ENCODE measurements around the gene SPEG. TPM values are rescaled to one million over a fixed set of nuclear protein-coding genes. Genes with fewer than 3 reads are reported as not detected.
"Not testable (repeated sequence)": the region's sequence is repeated elsewhere in the genome, so short reads cannot be mapped to it uniquely, and the experiment has no call there.

Gene SPEG
- 100 to 1,000 TPM; 175 to 217 TPM for total RNA-seq
- long read RNA-seq, donor 1, transcript SPEG-203 (5 exons, 1,457 nt), result major isoform, 8 of 75 reads
- long read RNA-seq, donor 1, partial matches to known transcripts, result 52 of 75 reads
- long read RNA-seq, donor 1, other reads (novel, unspliced or antisense), result 12 of 75 reads
- long read RNA-seq, donor 2, transcript SPEG-203 (5 exons, 1,457 nt), result major isoform, 70 of 169 reads
- long read RNA-seq, donor 2, partial matches to known transcripts, result 42 of 169 reads
- long read RNA-seq, donor 2, other reads (novel, unspliced or antisense), result 51 of 169 reads

DNA sequence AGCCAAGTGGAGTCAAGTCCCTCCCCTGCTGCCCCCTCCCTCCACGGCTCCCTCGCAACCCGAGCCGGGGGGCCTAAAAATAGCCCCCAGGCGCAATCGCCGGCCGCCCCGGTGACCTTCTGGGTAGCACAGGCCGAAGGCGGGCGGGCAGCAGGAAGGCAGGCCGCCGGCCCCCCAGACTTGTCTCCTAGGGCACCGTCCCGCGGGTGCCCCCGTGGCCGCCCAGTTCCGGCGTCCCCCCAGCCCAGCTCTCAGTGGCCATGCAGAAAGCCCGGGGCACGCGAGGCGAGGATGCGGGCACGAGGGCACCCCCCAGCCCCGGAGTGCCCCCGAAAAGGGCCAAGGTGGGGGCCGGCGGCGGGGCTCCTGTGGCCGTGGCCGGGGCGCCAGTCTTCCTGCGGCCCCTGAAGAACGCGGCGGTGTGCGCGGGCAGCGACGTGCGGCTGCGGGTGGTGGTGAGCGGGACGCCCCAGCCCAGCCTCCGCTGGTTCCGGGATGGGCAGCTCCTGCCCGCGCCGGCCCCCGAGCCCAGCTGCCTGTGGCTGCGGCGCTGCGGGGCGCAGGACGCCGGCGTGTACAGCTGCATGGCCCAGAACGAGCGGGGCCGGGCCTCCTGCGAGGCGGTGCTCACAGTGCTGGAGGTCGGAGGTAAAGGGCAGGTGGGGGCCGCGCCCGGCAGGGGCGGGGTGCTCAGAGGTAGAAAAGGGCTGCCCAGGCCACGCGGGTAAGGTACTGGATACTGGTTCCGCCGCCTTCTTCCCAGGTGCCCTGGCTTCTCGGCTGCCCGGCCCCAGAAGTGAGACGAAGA, at the start of gene SPEG:
Gene SPEG (plus strand): TSS at position 126 of the 808 bp plus-strand sequence. CDS start 135 bp downstream, at position 261.
- intact Hi-C loops (cut with DNase I), result no loop called here
- DNase-seq (ENCODE audit: low spot score), result peak; percentile 79

DNA sequence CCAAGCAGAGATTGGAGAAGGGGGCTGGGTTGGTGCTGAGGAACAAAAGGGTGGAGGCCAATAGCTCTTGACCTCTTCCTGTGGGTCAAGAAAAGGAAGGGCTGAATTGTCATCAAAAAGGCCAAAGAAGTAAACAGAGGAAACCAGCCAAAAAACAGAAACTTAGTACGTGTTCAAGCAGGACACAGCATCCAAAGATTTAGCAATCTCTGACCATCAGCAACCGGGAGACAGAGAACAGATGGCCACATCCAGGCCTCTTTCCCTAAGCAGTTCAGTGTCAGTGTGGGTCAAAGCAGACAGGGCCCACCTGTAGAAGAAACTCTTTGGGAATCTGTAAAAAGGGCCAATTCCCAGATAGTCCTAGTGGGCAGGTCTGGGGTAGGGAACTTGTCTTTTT, 49.8 kb upstream of the SPEG start:
- intact Hi-C loops (cut with DNase I), result loop anchor here (5.0 to 10.0 kb wide), 2 partner anchors 220 to 572 kb away; partner anchors contain the start of gene NHEJ1 (in 1 of the 2)
- DNase-seq (ENCODE audit: low spot score), result no peak

DNA sequence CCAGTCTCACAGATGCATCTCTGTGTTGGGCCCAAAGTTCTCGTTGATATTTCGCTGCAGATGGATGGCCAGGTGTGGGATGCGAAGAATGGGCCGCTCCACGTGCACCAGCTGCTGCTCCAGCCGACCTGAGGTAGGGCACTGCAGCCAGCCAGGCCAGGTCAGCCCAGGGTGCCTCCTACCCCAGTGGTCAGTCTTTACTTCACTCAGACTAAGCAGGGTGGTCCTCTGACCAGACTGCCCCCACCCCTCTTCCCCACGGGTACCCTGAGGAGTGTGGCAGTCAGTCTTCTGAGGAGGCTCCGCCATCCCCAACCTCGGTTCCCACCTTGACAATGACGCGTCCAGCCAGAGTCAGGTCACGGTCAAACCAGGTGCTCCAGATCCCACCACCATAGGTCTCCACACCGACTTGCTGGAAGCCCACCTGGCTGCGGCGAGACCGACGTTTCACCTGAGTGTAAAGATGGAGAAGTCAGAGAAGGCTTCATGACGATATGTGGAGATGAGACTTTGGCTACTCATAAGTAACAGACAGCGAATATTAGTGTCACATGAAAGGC, 48.6 kb upstream of the SPEG start:
- intact Hi-C loops (cut with DNase I), result loop anchor here (5.0 to 10.0 kb wide), 2 partner anchors 221 to 571 kb away; partner anchors contain the start of gene NHEJ1 (in 1 of the 2)
- no peak for DNase-seq (ENCODE audit: low spot score)

DNA sequence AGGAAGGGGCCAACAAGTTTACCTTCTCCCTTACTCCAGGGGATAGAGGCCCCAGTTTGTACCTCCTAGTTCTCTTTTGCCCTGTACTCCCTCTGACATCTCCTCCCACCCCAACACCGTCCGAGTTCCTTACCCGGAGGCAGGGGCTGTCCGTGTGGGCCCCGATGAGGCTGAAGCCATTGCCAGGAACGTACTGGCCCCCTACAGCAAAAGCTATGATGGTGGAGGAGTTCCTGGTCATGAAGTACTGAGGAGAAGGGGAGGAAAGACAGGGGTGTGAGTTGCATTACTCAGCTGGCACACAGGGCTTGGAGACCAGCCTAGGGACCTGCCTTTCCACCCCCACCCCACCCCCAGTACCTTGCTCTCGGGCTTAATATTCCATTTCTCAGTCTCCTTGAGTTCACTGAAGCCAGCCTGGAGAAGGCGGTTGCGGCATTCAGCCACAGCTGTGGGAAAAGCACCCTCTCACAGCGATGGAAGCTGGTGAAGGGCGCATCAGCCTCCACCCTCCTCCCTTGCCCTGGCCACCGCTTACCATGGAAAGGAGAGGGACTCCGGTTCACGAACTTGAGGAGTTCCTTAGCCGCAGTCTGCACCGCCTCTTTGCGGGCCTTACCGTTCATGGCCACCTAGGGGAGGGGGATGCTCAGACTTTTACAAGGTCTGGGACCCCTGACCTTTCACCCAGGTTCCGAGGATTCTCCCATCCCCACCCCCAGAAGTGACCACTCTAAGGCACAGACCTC, 47.9 kb upstream of the SPEG start:
- intact Hi-C loops (cut with DNase I), result loop anchor here (5.0 to 10.0 kb wide), 2 partner anchors 222 to 571 kb away; partner anchors contain the start of gene NHEJ1 (in 1 of the 2)
- DNase-seq (ENCODE audit: low spot score), result no peak

DNA sequence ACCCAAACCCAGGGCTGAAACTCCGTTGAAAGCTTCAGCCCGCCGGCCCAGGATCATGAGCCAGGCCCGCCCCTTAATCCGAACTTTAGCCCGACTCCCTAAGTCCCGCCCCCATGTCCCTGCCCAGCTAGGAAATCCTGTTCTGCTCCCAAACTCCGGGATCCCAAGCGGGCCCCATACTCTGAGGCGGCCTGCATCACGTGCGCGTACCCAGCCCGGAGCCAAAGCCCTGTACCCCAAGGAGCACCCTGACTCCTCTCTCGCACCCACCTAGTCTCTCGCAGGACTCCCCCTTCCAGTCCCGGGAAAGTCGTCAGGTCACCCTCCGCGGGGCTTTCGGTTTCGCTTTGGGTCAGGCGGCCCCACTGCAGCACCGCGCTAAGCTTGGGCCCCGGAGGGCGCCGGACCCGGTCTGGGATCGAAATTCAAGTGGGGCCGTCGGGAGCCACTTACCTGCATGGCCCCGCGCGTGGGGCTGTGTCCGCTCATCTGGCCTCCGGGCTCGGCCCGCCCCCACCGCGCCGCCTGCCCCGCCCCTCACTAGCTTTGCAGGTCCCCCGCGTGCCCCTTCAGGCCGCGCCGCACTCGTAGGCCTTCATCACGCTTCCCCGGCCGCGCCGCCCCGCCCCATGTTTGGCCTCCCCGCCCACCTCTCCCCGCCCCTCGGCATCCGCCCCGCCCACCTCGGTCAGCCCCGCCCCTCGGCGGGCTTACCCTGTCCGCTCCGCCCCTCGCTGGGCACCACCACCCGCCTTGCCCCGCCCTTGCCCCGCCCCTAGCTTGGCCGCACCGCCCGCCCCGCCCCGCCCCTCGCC, 47.1 kb upstream of the SPEG start, which contains the start of gene DNPEP:
Gene DNPEP (minus strand): TSS at position 607 of the 815 bp plus-strand sequence. CDS start 118 bp downstream, at position 489.
- intact Hi-C loops (cut with DNase I), result loop anchor here (5.0 to 10.0 kb wide), 2 partner anchors 223 to 570 kb away; partner anchors contain the start of gene NHEJ1 (in 1 of the 2)
- peak; percentile 98 for DNase-seq (ENCODE audit: low spot score)

DNA sequence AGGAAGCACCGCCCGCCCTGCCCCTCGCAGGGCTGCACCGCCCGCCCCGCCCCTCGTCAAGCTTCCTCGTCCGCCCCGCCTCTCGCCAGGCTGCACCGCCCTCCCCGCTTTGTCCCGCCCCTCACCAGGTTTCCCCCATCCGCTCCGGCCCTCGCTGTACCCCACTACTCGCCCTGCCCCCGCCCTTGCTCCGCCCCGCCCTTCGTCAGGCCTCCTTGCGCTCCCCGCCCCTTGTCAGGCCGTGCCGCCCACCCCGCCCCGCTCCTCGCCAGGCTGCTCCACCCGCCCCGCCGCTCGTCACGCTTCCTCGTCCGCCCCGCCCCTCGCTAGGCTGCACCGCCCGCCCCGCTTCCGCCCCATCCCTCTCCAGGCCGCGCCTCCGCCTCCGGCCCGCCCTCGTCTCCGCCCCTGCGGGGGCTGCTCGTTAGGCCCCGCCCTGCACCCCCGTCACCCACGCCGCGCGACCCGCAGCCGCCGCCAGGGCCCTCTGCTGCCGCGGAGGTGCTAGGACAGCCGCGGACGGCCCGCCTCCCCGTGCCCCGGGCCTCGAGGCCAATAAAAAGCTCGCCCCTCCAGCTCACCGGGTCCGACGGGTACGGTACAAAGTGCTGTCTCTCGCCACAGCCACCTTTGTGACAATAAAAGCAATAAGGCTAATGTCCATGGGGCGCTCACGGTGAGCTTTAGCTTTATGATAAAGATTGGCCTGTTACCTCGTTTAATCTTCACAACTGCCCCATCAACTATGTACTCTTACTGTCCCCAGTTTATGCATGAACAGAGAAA, 46.3 kb upstream of the SPEG start:
- peak; percentile 100 for DNase-seq (ENCODE audit: low spot score)
- intact Hi-C loops (cut with DNase I), result loop anchor here (5.0 to 10.0 kb wide), 2 partner anchors 224 to 569 kb away; partner anchors contain the start of gene NHEJ1 (in 1 of the 2)

DNA sequence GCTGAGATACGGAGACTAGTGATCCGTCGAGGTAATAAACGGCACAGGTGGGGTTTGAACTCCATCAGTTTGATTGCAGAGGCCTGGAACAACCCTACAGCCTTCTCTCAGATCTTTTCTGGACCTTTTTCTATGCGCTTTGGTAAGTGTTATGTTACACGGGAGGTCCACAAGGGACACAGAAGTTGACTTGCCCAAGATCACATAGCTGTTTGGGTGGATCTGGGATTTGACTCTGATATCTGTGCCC, 45.8 kb upstream of the SPEG start:
- intact Hi-C loops (cut with DNase I), result loop anchor here (5.0 to 10.0 kb wide), 2 partner anchors 224 to 568 kb away; partner anchors contain the start of gene NHEJ1 (in 1 of the 2)
- DNase-seq (ENCODE audit: low spot score), result no peak

DNA sequence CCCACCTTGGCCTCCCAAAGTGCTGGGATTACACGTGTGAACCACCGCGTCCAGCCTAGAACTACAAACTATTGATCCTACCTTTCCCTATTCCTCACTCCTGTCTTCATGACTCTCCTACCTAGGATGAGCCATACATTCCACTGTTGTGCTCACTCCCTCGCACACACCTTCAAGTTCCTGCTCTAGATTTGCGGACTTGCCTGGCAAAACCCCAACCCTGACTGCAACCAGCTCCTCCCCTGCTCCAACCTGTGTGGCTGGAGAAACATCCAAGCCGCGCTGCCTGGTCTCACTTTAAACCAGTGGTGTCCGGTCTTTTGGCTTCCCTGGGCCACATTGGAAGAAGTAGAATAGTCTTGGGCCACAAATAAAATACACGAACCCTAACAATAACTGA, 41.9 kb upstream of the SPEG start:
- intact Hi-C loops (cut with DNase I), result no loop called here
- DNase-seq (ENCODE audit: low spot score), result no peak

DNA sequence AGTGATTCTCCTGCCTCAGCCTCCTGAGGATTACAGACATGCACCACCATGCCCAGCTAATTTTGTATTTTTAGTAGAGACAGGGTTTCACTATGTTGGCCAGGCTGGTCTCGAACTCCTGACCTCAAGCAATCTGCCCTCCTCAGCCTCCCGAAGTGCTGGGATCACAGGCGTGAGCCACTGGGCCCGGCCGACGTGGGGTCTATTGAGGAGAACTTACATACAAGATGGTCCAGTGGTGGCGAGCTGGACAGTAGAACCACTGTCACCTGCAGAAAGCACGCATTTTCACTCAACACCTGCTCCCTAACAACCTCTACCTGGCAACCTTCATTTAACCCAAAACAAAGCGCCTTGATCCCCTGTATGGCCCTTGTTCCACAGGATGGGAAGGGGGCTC, 39.6 kb upstream of the SPEG start:
- DNase-seq (ENCODE audit: low spot score); intact Hi-C loops (cut with DNase I): not testable (repeated sequence)

DNA sequence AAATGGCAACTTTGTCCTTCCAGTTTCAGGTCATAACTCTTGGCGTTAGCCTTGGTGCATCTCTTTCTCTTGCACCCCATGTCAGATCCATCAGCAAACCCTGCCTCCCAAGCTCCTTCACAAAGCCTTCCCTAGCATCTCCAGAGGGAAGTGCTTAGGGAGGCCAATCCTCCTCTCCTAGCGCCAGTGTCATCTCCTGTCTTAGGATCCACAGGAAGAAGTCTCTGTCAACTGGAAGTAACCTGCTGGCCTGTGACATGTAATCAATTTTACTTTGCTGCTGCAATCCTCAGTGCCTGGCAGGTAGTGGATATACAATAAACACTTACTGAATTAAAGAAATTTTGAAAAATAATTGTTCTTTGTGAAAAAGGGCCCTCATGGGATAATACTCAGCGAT, 39.0 kb upstream of the SPEG start:
- intact Hi-C loops (cut with DNase I), result no loop called here
- DNase-seq (ENCODE audit: low spot score), result no peak

DNA sequence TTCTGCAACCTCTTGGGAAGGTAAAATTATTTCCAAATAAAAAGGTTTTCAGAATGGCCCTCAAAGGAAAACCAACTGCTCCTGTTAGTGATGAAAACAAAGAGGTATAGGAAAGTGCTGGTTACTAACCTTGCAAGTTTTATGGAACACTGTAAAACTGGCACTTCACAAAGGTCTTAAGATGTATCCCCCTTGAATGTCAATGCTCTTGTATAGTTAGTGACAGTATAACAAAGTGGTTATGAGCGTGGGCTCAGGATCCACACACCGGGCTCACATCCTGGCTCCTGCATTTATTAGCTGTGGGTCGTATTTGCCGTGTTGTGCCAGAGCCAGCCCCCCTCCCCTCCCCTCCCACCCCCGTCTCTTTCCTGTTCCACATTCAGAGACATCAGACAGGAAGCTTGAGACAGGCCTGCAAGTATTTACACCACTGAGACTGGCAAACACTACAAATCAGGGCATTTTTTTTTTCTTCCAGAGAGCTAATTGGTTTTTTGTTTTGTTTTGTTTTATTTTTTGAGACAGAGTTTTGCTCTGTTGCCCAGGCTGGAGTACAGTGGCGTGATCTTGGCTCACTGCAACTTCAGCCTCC, 37.7 kb upstream of the SPEG start:
- no peak for DNase-seq (ENCODE audit: low spot score)
- intact Hi-C loops (cut with DNase I), result no loop called here

DNA sequence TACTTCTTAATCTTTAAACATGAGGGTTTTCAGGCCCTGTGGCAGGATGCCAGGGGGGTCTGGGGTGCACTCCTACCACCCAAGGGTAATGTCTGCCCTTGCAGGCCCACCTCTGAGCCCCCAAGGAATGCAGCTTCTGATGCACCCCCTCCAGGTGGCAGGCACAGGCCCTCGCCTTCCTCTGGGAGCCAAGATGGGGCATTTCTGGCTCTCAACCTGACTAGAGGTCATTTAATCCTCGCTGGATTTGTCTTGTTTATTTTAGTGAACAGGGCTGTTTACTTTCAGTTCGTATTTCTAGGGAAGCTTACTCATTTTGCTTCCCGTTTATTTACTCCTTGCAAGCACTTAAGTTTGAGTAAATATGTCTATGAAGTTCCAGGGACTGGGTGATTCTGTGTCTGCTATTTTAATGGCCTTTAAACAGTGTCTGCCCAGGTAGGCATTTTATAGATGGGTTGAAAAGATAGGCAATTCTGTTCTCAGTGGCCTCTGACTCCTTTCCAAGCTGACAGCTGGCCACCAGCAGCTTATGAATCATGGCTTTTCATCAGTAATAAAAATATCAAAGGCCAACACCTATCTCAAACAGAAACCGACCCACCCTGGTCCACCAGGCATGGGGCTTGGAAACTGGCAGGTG, 35.8 kb upstream of the SPEG start:
- intact Hi-C loops (cut with DNase I), result no loop called here
- DNase-seq (ENCODE audit: low spot score), result peak; percentile 49

DNA sequence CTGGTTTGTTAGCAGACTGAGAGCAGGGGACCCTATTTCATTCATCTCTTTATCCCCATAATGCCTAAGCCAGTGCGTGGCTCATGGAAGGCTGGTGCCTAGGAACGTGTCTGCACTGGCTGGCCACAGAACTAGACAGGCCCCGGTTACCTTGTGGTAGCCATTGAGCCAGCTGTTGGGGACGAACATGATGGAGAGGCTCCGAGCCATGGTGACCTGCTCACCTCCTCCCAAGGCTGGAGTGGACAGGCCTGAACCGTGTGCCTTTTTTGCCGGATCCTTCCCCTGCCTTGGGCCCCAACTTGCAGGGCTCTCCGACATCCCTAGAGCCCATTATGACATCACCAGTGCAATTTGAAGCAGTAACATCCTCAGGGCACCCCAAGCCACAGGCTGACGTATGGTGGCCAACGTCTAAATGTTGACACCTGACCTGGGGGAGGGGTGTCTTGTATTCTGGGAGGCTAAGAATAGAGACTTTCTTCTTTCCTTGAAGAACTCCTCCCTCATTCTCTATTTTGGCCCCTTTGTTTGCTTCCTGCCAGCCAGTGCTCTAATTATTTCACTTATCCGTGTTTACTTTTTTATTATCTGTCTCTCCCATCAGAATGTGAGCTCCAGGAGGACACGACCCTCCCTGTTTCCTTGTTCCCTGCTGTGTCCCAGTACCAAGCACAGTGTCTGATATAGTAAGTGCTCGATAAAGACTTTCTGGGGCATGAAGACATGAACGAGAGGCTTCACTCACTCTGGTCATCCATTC, 34.7 kb upstream of the SPEG start:
- peak; percentile 53 for DNase-seq (ENCODE audit: low spot score)

DNA sequence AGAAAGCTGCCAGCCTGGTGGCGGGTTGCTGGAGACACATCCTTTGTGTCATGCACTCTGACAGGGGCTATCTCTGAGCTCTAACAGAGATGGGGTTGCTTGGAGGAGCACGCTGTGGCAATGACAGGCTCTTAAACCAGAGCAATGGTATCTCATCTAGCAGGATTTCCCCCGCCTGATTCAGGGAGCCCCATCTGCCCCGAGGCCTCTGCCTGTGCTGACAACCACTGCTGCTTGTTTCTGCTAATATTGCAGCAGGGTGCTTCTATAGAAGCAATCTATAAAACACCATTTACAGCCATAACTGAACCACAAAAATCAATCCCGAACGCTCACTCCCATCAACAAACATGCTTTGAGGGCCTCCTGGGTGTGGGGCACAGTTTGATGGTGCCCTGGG, 34.1 kb upstream of the SPEG start:
- intact Hi-C loops (cut with DNase I), result loop anchor here (5.0 to 10.0 kb wide), 2 partner anchors 74 to 127 kb away; no protein-coding TSS in a partner anchor
- peak; percentile 74 for DNase-seq (ENCODE audit: low spot score)

More for the DNA sequence above, 34.7 kb upstream of the SPEG start:
- intact Hi-C loops (cut with DNase I), result loop anchor here (5.0 to 10.0 kb wide), 2 partner anchors 75 to 127 kb away; no protein-coding TSS in a partner anchor

DNA sequence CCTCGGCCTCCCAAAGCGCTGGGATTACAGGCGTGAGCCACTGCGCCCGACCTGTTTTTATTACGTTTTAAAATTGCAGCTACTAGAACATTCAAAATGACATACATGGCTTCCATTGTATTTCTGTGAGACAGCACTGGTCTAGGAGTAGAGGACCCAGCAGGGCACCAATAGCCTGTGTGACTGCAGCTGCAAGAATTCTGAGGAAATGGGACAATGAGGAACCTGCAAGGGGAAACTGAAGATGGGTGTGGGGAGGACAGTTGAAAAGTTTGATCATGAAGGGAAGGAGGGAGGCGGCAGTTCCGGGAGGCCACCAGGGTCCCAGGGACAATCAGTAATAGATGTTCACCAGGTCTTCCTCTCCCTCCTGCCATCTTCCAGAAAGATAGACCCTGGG, 33.0 kb upstream of the SPEG start:
- intact Hi-C loops (cut with DNase I), result loop anchor here (2.0 to 10.0 kb wide), 3 partner anchors 73 to 129 kb away; no protein-coding TSS in a partner anchor
- DNase-seq (ENCODE audit: low spot score), result peak; percentile 56
